ENCODE measurements around the gene TAAR5.

GRCh38 chr6:132590362-132590761, 821 bp upstream of the TAAR5 start:
- TF ChIP-seq FOXM1 (IDR thresholded peaks at IDR 0.05; ENCODE audit: borderline replicate concordance, low read depth) (no peak), RAD21 (IDR thresholded peaks at IDR 0.05; ENCODE audit: low read depth) (no peak), CEBPB (IDR thresholded peaks at IDR 0.05) (no peak), TAF1 (IDR thresholded peaks at IDR 0.05; ENCODE audit: low read depth) (no peak), MAX (IDR thresholded peaks at IDR 0.05) (no peak), EP300 (IDR thresholded peaks at IDR 0.05; ENCODE audit: borderline replicate concordance) (no peak), REST (IDR thresholded peaks at IDR 0.05; ENCODE audit: low read depth) (no peak), EGR1 (IDR thresholded peaks at IDR 0.05) (no peak)

All from Ishikawa (cell line).